Measurements from ENCODE around the gene MECP2. TPM values are rescaled to one million over a fixed set of nuclear protein-coding genes. Genes with fewer than 3 reads are reported as not detected.

The MECP2 gene
- total and polyA plus RNA-seq, 2 donors = 25.9 to 30.5 TPM

DNA sequence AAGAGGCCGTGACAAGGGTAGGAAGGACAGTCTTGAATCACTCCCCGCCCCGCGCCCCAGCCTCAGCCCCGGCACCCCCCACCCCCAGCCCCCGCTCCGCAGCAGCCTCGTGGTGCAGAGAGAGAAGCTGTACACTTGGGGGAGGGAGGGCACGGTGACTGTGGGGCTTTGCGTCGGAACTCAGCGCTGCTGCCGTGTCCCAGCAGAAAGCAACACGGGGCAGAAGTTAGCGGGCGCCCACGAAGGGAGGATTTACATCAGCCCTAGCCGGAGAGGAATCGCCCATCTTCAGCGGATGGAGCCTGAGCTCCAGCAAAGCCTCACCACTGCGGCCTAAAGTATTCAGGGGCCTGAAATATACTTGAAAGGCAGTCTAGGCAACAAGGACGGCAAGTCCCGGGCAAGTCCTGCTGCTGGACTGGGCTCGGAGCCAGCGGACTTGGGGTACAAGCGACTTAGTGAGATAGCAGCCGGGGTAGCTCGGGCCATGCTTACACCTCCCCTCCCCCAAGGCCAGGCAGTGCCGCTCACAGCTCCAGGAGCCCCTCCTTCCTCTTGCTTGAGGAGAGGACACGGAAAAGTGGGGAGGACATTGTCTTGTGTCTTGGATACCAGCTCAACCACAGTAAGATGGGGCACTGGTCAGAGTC, 28.0 kb upstream of the MECP2 start:
- H3K4me1 ChIP-seq (ENCODE audit: insufficient read depth) = no peaks in the 10 kb centered on the region
- no peak overlapping the region for H3K27ac ChIP-seq (ENCODE audit: low read depth)
- H3K4me3 ChIP-seq (ENCODE audit: low read depth, low read length) = no peak overlapping the region
- no peaks in the 10 kb centered on the region for H3K36me3 ChIP-seq (ENCODE audit: insufficient read depth)
- no peak for DNase-seq (ENCODE audit: extremely low spot score)
- 50% methylated on average over 30 of the region's 30 CpGs for WGBS

DNA sequence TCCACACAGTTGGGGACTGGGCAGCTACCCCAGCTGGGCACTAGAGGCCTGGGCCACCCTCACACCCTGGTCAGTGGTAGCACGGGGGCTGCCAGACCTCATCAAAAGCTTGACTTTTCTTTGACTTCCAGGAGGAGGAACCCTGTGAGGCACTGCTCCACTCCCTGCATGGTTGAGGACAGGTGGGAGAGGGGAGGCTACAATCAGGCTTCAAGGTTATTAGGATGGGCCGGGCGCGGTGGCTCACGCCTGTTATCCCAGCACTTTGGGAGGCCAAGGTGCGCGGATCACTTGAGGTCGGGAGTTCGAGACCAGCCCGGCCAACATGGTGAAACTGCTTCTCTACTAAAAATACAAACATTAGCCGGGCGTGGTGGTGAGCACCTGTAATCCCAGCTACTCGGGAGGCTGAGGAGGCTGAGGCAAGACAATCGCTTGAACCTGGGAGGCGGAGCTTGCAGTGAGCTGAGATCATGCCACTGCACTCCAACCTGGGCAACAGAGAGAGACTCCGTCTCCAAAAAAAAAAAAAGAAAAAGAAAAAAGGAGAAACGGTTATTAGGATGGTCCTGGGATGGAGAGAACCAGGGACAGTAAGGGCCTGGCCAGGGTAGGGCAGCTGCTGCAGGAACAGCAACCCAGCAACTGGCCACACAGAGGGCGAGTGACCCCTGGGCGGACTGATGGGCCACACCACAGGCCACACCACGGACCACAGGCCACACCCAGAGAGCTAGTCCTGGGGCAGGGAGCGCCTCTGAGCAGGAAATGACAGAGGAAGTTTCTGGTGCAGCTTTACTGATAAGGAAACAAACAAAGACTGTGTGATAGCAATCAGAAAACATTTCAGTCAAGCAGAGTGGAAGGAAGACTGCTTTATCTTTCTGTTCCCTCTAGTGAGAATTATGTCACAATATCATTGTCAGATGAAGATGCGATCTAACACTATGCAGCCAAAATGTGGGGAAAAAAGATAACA, 26.0 kb upstream of the MECP2 start:
- Histone ChIP-seq H3K4me1 (ENCODE audit: insufficient read depth) (no peaks in the 10 kb centered on the region), H3K27ac (ENCODE audit: low read depth) (no peak overlapping the region), H3K4me3 (ENCODE audit: low read depth, low read length) (no peak overlapping the region), H3K36me3 (ENCODE audit: insufficient read depth) (no peaks in the 10 kb centered on the region)
- no peak for DNase-seq (ENCODE audit: extremely low spot score)
- WGBS = 85% methylated on average over 22 of the region's 22 CpGs

GRCh38 chrX:154121961-154122360, 24.4 kb upstream of the MECP2 start:
- no peak overlapping the region for H3K27ac ChIP-seq (ENCODE audit: low read depth)
- WGBS = 65% methylated on average over 11 of the region's 11 CpGs
- DNase-seq (ENCODE audit: extremely low spot score) = no peak
- no peaks in the 10 kb centered on the region for H3K4me1 ChIP-seq (ENCODE audit: insufficient read depth)
- H3K4me3 ChIP-seq (ENCODE audit: low read depth, low read length) = no peak overlapping the region
- no peaks in the 10 kb centered on the region for H3K36me3 ChIP-seq (ENCODE audit: insufficient read depth)

- 70% methylated on average over 4 of the region's 4 CpGs for whole genome bisulfite sequencing
- no peak overlapping the region for H3K27ac ChIP-seq (ENCODE audit: low read depth)
- no peaks in the 10 kb centered on the region for H3K36me3 ChIP-seq (ENCODE audit: insufficient read depth)
- DNase-seq (ENCODE audit: extremely low spot score) = no peak
- H3K4me1 ChIP-seq (ENCODE audit: insufficient read depth) = no peaks in the 10 kb centered on the region
- H3K4me3 ChIP-seq (ENCODE audit: low read depth, low read length) = no peak overlapping the region
These were observed 23.7 kb upstream of the MECP2 start for GRCh38 chrX:154121207-154121606.

DNA sequence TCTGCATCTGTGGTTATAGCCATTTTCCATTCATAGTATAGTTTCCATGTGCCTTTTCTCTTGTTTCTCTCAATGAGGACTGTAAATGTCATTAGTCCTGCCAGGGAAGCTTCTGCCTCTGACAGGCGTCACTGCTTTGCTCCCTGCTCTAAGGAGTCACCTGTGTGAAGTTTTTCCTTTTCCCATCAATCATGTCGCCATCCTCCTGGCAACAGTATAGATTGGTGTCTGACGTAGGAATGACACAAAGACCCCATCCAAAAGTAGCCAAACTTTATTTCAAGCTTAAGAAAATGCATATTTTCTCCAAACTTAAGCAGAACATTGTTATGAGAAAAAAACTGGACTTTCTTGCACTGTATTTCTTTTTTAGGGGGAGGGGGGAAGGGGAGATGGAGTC, 23.1 kb upstream of the MECP2 start:
- WGBS = 93% methylated on average over 3 of the region's 3 CpGs
- DNase-seq (ENCODE audit: extremely low spot score) = no peak
- H3K4me3 ChIP-seq (ENCODE audit: low read depth, low read length) = no peak overlapping the region
- H3K4me1 ChIP-seq (ENCODE audit: insufficient read depth) = no peaks in the 10 kb centered on the region
- no peaks in the 10 kb centered on the region for H3K36me3 ChIP-seq (ENCODE audit: insufficient read depth)
- H3K27ac ChIP-seq (ENCODE audit: low read depth) = no peak overlapping the region

DNA sequence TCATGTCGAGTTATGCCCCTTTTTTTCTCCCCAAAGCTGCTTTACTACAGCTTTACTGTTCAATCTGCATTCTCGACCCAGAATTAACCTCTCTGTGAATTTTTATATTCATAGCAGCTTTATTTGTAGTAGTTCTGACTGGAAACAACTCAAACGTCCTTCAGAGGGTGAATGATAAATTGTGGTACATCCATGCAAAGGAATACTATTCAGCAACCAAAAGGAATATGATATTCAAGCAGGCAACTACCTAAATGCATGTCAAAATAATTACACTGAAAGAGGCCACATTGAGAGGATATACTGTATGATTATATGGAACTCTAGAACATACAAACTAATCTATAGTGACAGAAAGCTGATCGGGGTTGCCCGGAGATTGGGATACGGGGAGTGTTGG, 20.0 kb upstream of the MECP2 start:
- Histone ChIP-seq H3K36me3 (ENCODE audit: insufficient read depth) (no peaks in the 10 kb centered on the region), H3K4me1 (ENCODE audit: insufficient read depth) (no peaks in the 10 kb centered on the region), H3K4me3 (ENCODE audit: low read depth, low read length) (no peak overlapping the region), H3K27ac (ENCODE audit: low read depth) (no peak overlapping the region)
- no peak for DNase-seq (ENCODE audit: extremely low spot score)
- WGBS = 88% methylated on average over 6 of the region's 6 CpGs

GRCh38 chrX:154116426-154117211, 19.1 kb upstream of the MECP2 start:
- H3K4me3 ChIP-seq (ENCODE audit: low read depth, low read length) = no peak overlapping the region
- no peak for DNase-seq (ENCODE audit: extremely low spot score)
- 64% methylated on average over 19 of the region's 19 CpGs for WGBS
- no peaks in the 10 kb centered on the region for H3K36me3 ChIP-seq (ENCODE audit: insufficient read depth)
- H3K4me1 ChIP-seq (ENCODE audit: insufficient read depth) = no peaks in the 10 kb centered on the region
- H3K27ac ChIP-seq (ENCODE audit: low read depth) = no peak overlapping the region

- Histone ChIP-seq H3K36me3 (ENCODE audit: insufficient read depth) (no peaks in the 10 kb centered on the region), H3K4me3 (ENCODE audit: low read depth, low read length) (no peak overlapping the region), H3K4me1 (ENCODE audit: insufficient read depth) (no peaks in the 10 kb centered on the region), H3K27ac (ENCODE audit: low read depth) (no peak overlapping the region)
- 93% methylated on average over 5 of the region's 5 CpGs for WGBS
- DNase-seq (ENCODE audit: extremely low spot score) = no peak
These were observed 18.2 kb upstream of the MECP2 start for GRCh38 chrX:154115750-154116149.

DNA sequence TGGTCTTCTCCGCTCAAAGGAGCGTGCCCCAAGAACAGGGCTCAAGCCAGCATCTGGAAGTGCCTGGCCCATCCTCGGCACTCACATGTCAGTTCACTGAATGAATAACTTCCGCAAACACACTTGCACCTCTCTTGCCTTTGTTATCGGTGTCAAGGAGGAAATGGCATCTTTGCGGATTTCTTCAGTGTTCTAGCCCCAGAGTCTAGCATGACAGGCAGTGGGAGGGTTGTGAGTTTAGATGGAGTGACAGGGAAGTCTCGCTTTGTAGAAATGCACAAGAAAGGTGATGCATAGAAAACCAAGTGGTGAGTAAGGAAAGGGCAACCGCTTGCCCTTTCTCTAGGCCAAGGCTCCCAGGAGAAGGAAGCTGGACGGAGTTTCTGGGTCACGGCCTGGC, 17.6 kb upstream of the MECP2 start:
- Histone ChIP-seq H3K36me3 (ENCODE audit: insufficient read depth) (no peaks in the 10 kb centered on the region), H3K4me1 (ENCODE audit: insufficient read depth) (no peaks in the 10 kb centered on the region), H3K4me3 (ENCODE audit: low read depth, low read length) (no peak overlapping the region), H3K27ac (ENCODE audit: low read depth) (no peak overlapping the region)
- 90% methylated on average over 10 of the region's 10 CpGs for WGBS
- no peak for DNase-seq (ENCODE audit: extremely low spot score)

DNA sequence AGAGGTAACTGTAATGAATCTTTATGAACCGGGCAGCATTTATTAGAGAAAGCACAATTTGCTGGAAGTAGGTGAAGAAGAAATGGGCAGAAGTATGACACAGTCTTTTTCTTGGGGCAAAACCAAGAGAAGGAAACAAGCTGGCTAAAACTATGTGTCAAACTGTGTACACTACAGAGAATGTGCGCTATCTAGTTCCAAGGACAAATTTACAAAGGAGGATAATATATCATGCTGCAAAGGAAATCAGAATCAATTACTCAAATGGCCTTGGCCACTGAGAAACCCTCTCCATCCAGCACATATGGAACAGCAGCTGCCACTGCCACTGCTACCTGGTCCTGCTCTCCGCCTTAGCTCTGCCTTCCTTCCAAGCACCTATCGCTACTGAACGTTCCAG, 17.1 kb upstream of the MECP2 start:
- no peak for DNase-seq (ENCODE audit: extremely low spot score)
- H3K36me3 ChIP-seq (ENCODE audit: insufficient read depth) = no peaks in the 10 kb centered on the region
- H3K4me3 ChIP-seq (ENCODE audit: low read depth, low read length) = no peak overlapping the region
- H3K4me1 ChIP-seq (ENCODE audit: insufficient read depth) = no peaks in the 10 kb centered on the region
- H3K27ac ChIP-seq (ENCODE audit: low read depth) = no peak overlapping the region
- 88% methylated on average over 5 of the region's 5 CpGs for WGBS

DNA sequence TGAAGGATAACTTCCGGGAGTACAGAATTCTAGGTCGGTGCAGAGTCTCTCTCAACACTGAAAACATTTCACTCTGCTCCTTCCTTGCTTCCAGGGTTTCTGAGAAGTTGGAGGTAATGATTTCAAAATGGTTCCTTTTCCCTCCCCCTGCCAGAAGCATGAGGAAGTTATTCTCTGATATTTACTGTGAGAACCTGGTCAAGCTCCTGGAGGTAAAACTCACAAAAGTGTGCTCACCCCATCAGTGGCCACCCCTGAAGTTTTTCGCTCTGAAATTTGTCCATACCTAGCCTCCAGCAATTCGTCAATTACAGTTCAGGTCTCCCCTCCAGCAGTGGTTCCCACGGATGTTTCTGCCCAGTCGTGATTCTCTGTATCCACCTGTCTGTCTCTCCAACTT, 16.2 kb upstream of the MECP2 start:
- H3K36me3 ChIP-seq (ENCODE audit: insufficient read depth) = no peaks in the 10 kb centered on the region
- H3K27ac ChIP-seq (ENCODE audit: low read depth) = no peak overlapping the region
- WGBS = 70% methylated on average over 6 of the region's 6 CpGs
- H3K4me3 ChIP-seq (ENCODE audit: low read depth, low read length) = no peak overlapping the region
- H3K4me1 ChIP-seq (ENCODE audit: insufficient read depth) = no peaks in the 10 kb centered on the region
- DNase-seq (ENCODE audit: extremely low spot score) = no peak

GRCh38 chrX:154098551-154098950, 1.0 kb upstream of the MECP2 start:
- no peak for DNase-seq (ENCODE audit: extremely low spot score)
- H3K27ac ChIP-seq (ENCODE audit: low read depth) = no peak overlapping the region
- no peaks in the 10 kb centered on the region for H3K36me3 ChIP-seq (ENCODE audit: insufficient read depth)
- WGBS = 50% methylated on average over 2 of the region's 2 CpGs
- no peak overlapping the region for H3K4me3 ChIP-seq (ENCODE audit: low read depth, low read length)
- no peaks in the 10 kb centered on the region for H3K4me1 ChIP-seq (ENCODE audit: insufficient read depth)

DNA sequence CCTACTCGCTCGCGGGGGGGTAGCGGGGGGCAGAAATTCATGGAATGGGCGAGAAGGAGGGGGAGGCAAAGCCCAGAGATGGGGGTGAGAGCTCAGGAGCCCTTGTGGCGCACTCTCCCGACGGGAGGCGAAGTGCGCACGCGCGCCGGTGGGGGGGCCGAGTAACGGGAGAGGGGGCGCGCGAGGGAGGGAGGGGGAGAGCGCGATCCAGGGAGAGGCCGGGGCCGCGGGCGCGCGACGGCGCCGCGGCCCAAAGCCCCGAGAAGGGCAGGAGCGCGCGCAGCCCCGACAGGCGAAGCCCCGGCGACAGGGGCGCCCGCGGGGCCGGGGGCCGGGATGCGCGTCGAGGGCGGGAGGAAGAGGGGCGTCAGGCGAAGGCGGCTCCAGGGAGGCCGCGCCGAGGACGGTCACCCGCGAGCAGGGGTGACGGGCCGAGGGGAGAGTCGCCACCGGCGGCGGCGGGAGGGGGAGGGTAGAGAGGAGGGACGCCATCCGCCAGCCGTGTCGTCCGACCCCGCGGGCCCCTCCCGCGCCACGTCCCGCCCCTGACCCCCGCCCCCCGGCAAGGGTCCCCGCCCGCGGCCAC, 421 bp downstream of the MECP2 start:
- no peaks in the 10 kb centered on the region for H3K36me3 ChIP-seq (ENCODE audit: insufficient read depth)
- H3K27ac ChIP-seq (ENCODE audit: low read depth) = peak overlapping the region; percentile 97
- H3K4me3 ChIP-seq (ENCODE audit: low read depth, low read length) = peak overlapping the region; percentile 71
- H3K4me1 ChIP-seq (ENCODE audit: insufficient read depth) = no peaks in the 10 kb centered on the region
- 1% methylated on average over 55 of the region's 80 CpGs for WGBS
- peak; percentile 15 for DNase-seq (ENCODE audit: extremely low spot score)
